Left renal pelvis (tissue), 4 donors: ENCODE results near the gene MDFIC. TPM values are rescaled to one million over a fixed set of nuclear protein-coding genes. Genes with fewer than 3 reads are reported as not detected.

Experiments used
- DNase-seq, 4 donors: peaks; one replicate each; pipeline ENCODE4 v3.0.0-alpha.2; 2013; ENCODE audit warnings: low read depth in 4 of 4, low spot score in 3 of 4
- polyA plus RNA-seq, 4 donors: library from polyadenylated mRNA; unstranded; fragments of 120-200 nt; gene quantifications; one replicate each; pipeline ENCODE4 v1.2.1, GENCODE V29; 2013; ENCODE audit not compliant: insufficient read length in 4 of 4

MDFIC gene
- polyA plus RNA-seq, 4 donors, result 27.3 to 59.9 (median 34.1) TPM

DNA sequence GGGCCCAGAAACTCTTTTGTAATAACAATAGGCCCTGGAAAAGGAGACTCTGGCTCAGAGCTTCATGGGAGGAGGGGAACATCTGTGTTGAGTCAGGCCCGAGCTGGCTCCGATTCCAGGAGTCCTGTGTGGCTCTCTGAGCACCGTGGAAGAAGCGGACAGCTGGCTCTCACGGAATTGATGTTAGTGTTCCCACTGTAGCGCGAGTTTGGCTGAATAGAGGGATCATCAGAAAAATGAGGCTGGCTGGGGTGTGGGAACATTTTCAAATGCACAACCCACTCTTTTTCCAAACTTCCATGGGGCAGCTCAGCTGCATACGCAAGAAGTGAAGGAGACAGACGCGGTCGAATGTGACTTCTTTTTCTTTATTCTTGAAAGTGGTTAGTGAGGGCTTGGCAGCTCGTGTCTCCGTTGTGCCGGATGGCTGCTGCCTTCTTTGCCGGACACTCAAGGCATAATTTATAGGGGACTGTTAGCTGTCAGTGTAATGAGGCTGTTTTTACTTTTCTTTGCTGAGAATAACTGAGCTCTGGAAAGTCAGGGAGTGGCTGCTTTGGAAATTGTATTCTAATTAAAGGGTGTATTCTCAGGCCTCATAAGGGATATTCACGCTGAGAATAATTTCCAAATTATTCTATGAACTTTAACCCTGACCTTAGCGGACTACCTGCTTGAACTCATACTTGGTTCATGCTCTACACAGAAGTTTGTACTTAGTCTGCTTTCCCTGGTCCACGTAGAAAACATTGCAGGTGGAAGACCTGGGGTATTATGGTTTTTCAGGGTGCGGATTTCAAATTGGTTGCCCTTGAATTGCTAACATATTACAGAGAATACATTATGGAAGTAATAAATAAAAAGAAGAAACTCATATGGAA is 23.1 kb downstream of the MDFIC start:
- peak; percentile 22 to 38 (median 29) for DNase-seq

DNA sequence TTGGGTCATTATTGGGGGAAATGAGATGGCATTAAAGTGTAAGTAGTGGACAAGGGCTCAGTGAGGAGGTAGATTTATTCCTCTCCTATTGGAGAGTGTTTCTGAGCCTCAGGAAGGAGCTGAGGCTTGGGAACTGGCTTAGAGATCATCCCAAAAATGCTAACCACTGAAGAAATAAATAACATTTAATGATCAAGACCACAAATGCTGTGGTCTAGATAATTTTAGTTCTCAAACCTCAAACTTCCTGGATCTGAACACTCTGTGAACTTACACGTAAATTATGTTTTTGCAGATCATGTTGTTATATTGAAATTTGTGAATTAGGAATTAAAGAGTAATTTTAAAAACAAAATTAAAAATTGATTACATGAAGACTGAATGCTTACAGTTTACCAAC is 27.3 kb downstream of the MDFIC start:
- no peak for DNase-seq

DNA sequence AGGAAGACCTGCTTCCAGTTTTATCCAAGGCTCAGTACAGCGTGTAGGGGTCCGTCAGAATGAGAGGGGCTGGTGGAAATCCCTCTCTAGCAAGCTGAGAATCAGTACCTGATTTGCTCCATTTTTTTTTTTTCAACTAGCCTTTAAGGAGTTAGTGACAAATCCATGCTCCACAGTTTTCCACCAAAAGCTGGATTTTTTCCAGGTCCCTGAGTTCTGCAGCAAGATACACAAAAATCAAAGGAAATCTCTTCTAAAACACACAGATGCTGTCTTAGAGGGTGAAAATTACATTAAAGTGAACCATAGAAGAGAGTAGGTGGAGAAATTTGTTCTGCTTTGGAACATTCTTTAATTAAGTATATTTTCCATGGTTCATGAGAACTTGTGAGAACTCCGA is 30.4 kb downstream of the MDFIC start:
- no peak for DNase-seq

DNA sequence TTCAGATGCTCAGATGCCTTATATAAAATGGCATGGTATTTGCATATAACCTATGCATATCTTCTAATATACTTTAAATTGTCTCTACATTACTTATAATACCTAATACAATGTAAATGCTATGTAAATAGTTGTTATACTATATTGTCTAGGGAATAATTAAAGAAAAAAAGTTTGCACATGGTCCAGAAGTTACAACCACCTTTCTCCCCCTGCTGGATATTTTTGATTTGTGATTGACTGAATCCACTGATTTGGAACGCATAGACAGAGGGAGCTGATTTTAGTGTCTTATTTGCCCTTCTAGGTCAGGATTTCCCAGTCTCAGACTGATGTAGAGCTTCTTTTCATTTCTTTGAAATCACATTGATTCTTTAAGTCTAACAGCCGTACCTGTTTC is 31.8 kb downstream of the MDFIC start:
- DNase-seq, result no peak

DNA sequence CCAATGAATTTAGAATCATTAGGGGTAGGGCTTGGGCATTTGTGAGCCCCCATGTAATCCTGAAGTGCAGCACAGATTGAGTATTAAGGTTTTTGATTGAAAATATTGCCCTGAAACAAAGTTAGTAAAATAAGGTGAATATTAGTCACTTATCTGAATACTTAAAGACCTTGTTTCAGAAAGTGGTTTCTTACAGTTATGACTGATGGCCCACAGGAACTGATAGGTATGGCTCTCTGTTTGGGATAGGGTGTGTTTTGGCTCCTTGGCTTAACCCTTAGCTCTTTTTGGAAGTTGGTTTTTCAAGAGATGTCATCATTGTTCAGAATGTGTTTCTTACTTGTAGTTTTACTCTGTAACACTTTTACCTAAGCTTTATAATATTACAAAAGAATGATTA is 34.8 kb downstream of the MDFIC start:
- no peak for DNase-seq

DNA sequence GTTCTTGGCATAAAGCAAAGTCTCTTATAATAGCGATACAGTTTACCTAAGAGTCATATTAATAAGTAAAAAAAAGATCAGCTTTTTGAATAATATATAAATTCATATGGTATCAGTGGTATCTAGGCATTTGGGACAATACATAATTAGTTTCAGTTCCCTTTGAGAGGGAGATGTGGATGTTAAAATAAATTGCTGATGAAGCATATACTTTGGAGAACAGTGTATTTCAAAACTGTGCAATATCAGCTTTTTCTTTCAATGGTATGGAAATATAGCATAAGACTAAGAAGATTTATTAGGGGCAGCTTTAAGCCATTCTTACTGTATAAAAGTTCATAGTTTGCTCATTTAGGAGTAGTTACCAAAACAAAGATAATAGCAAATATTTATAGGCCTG is 35.5 kb downstream of the MDFIC start:
- no peak for DNase-seq

DNA sequence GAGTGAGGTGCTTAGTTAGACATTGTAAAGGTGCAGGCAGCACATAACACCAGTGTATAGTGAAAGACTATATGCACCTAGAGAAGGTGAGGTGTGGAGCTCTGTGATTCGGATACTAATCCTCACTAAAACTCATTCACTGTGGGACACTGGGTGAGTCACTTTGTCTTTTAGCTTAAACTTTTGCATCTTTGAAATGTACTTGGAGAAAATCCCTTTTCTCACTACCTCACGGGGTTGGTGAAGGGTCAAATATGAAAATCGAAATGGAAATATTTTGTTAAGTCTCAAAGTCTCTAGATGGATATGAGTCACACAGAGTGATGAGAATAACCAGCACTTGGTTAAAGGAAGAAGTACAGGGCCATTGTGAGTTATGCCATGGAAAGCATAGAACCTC is 38.0 kb downstream of the MDFIC start:
- no peak for DNase-seq

DNA sequence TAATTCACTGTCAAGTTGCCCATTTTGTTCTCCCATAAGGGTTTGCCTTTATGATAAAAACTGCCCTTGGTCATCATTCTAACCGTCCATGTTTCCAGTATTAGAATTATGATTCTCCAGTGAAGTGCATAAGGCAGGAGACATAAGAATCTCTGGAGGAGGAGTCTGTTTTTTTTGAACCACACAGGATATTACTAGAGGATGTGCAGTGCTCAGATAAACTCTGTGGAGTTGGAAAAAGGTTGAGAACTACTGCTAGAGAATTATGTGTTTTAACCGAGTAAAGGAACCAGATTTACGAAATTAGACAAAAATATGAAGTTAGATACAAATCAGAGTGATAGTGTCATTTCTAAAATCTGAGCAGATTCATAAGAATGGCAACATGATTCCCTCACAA is 40.5 kb downstream of the MDFIC start:
- DNase-seq, result no peak

DNA sequence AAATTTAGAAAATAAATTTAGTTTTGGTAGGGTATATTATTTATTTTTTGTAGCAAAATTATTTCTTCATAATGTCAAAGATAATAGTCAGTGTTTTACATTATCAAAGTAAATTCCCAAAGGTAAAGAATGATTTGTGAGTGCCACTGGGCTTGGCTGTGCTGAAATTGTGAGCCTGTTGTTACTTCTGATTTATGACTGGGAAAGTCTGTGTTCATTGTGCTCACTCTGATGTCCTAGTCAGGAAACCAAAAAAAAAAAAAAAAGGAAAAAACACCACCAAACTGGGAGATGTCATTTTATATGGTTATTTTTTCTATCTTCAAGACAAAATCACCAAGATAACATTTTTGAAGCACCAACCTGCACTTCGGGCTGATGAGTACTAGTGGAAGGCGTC is 44.3 kb downstream of the MDFIC start:
- DNase-seq, result no peak

DNA sequence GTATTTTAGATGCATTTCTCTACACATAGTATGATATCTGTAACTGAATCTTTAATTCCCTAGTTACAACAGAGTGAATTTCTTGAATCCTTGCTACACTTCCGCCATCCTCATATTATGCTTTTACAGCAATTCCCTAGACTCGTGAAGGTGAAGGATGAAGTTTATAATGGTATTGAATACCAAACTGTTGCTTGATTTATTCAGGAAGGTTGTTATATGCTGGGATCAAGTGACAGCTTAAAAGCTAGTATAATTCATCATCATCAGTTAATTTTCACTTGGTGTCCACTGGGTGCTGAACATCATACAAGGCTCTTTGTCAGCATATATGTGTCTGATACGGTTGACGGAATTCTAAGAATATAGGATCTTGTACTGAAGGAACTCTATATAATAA is 47.2 kb downstream of the MDFIC start:
- no peak for DNase-seq

DNA sequence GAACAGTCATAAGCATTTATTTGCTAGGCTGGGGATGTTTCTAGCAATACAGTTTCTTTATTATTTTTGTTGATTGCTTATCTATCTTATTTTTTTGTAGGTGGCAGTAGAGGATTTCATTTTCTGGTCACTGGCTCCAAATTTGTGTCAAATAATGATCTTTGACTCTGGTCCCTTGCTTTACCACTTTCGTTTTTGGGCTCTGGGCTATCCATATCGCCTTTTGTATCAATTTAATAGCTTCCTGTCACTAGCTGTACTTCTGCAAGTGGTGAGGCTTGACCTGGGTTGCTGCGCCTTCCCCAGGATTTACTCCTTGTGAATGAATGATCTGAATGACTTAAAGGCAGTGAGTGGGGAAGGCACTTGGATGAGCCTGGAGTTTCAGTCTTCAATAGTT is 48.4 kb downstream of the MDFIC start:
- DNase-seq, result no peak

DNA sequence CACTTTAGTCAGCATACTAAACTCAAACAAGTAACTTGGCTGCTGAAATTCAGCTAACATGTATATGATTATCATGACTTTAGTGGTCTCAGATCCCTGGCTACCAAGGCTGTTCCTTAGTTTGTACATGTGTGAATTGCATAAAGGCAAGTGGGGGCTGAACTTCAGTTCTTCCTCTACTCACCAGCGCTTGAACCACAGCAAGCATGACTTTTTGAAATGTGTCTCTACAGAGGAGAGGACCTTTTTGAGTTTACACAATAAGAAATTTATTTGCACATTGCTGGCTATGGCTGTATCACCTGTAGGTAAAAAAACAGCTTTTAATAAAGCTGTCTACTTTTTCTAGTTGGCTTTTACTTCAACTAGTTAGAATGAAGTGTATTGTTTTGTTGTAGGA is 48.8 kb downstream of the MDFIC start:
- no peak for DNase-seq

DNA sequence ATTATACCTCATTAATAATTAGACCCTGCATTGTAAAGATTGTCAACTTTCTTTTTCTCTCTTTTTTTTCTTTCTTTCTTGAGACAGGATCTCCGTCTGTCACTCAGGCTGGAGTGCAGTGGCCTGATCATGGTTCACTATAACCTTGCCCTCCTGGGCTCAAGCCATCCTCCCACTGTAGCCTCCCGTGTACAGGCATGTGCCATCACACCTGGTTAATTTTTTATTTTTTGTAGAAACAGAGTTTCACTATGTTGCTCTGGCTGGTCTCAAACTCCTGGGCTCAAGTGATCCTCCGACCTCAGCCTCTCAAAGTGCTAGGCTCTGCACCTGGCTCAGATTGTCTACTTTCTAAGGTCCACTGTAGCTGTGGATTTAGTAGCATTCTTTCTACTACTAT is 50.7 kb downstream of the MDFIC start:
- no peak for DNase-seq

DNA sequence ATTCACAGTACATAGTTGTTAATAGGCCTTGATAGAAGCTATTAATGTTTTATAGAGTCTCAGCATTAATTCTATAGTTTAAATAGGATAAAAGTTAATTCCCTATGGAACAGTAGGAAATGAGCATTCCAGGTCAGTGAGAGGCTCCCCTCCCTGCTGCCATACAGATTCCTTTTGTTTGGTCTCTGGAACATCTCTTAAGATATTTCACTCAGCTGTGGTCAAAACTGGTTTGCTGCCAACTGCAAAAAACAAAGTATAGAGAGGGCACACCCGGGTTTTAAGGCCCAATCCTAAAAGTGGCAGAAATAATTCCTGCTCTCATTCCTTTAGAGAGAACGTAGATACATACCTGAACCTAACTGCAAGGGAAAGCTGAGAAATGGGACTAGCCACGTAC is 51.3 kb downstream of the MDFIC start:
- DNase-seq, result no peak

DNA sequence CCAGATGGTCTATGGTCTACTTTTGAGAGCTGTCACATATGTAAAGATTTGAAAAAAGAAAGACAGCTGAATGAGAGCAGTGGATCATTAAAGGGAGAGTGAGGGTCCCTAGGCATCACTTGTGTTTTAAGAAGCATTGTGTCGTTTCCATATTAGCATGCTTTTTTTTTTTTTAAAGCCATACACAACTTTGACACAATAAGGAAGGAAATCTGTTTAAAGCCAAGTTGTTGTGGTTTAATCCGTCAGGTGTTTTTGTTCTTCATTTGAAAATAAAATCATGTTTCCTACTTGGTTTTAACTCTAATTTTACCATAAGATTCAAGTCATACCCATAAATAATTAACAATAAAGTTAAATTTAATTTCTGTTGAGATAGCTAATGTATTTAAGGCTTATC is 53.5 kb downstream of the MDFIC start:
- DNase-seq, result no peak

DNA sequence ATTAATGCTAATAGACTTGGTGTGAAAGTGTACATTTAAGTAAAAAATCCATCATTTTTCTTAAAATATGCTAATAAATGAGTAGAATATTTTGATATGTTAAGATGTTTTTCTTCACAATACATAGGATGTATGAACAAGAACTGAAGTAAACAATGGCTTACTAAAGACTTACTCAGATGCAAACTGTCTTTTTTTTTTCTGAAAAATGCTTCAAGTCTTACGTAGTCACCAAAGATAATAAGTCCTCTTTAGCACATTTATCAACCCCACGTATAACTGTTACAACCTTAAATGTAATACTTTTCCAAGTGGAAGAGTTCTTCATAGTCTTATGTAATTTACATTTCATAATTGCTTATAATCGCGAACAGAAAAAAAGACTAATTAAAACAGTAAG is 54.8 kb downstream of the MDFIC start:
- DNase-seq, result no peak

DNA sequence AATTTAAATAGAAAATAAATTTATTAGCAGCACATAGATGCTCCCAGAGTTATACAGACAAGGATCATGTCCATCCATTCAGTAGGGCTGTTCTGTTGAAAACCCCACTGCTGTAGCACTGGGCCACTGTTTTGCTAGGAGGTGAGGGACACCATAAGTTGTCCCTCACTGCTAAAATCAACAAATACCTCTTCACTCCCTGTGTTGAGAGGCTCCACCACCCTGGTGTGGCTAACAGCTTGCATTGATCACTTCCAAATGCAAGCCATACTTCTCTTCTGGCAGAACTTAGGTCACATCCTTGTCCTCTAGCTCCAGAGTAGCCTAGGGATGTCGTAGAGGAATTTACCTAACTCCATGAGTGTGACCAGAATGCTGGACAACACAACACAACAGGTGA is 55.4 kb downstream of the MDFIC start:
- no peak for DNase-seq

DNA sequence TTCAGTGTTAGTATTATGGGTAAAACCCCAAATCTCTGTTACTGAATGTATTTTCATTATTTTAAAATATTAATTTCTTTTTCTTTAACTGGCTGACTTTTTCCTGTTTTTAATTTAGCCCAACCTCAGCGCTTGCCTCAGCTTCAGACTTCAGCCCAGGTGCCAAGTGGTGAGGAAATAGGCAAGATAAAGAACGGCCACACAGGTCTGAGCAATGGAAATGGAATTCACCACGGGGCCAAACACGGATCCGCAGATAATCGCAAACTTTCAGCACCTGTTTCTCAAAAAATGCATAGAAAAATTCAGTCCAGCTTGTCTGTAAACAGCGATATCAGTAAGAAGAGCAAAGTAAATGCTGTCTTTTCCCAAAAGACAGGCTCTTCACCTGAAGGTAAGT is 57.5 kb downstream of the MDFIC start:
- no peak for DNase-seq

DNA sequence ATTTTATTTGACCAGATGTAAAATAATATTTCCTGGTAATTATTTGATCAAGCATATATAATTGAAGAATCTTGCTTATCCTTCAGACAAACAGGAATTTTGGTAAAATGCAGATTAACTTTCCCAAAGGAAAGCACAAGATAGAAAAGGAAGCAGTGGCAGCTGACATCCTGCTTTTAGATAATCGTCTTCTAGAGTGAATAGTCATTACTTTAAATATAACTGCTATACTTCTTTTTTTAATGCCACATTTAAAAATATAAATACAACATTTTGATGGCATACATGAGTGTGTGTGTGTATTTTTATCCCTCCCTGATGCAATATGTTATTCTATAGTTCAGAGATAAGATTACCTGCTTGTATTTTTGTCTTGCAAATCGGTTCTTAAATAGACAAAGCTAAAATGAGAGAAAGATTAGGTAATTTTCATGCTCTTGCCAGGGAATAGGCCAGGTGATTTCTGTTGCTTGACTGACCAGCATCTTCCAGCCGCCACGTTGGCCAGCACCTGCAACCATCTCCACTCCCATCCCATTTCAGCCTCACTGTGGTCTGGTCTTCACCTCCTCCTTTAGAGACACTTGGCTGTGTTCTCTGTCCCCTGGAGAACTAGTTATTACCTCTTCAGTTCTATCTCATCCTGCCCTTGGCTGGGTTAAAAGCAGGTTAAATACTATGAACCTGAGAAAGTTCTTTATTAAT is 58.1 kb downstream of the MDFIC start:
- no peak for DNase-seq

DNA sequence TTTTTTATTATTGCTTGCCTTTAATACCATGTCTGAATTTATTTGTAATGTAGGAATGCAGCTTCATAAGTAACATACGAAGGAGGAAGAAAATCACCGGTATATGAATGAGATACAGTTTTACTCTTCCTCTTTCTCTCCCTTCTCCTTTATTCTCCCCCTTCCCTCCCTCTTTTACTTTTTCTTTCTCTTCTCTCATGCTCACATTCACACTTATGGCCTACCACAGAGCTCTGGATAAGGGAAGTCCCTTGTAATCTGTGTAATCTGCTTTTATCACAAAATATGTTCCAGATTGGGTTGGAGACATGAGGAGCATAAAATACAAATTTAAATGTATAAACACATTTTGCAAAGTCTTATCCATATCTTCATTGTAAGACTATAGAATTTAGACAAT is 59.4 kb downstream of the MDFIC start:
- DNase-seq, result no peak

DNA sequence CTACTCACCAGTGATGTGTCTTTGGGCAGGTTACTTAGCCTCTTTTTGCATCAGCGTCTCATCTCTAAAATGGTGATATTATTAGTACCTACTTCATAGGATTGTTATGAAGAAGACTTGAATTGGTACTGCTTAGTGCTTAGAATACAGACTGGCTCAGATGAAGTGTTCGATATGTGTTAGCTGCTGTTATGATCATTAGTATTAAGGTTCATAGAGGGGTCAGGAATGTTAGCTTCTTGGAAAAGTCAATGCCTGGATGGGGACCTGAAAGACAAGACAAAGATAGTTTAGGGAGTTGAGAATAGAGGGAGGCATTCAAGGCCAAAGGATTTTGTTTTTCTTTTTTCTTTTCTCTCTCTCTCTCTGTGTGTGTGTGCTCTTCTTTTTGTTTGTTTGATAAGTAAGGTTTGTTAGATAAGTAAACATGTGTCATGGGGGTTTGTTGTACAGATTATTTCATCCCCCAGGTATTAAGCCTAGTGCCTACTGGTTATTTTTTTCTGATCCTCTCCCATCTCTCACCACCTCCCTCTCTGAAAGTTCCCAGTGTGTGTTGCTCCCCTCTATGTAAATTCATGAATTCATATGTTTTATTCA is 63.3 kb downstream of the MDFIC start:
- no peak for DNase-seq
